ENCODE data around the gene SYNPO2.
"Not testable (repeated sequence)": the region's sequence is repeated elsewhere in the genome, so short reads cannot be mapped to it uniquely, and the experiment has no call there.

Gene SYNPO2

GRCh38 chr4:119032921-119033685, 144.4 kb downstream of the SYNPO2 start:
- DNase-seq (ENCODE audit: low read depth): no peak

GRCh38 chr4:119034276-119035008, 145.8 kb downstream of the SYNPO2 start:
- peak; percentile 26 for DNase-seq (ENCODE audit: low read depth)

GRCh38 chr4:119035951-119036737, 147.5 kb downstream of the SYNPO2 start:
- DNase-seq (ENCODE audit: low read depth): peak; percentile 34

- DNase-seq (ENCODE audit: low read depth): no peak
Measured at GRCh38 chr4:119037709-119038108, 149.1 kb downstream of the SYNPO2 start.

- DNase-seq (ENCODE audit: low read depth): peak; percentile 33
Measured at GRCh38 chr4:119038116-119038841, 149.6 kb downstream of the SYNPO2 start.

GRCh38 chr4:119039160-119039559, 150.5 kb downstream of the SYNPO2 start:
- DNase-seq (ENCODE audit: low read depth): no peak

- no peak for DNase-seq (ENCODE audit: low read depth)
Measured at GRCh38 chr4:119039779-119040178, 151.1 kb downstream of the SYNPO2 start.

- no peak for DNase-seq (ENCODE audit: low read depth)
Measured at GRCh38 chr4:119040261-119040660, 151.6 kb downstream of the SYNPO2 start.

- DNase-seq (ENCODE audit: low read depth): peak; percentile 81
Measured at GRCh38 chr4:119040694-119041185, 152.1 kb downstream of the SYNPO2 start.

- DNase-seq (ENCODE audit: low read depth): no peak
Measured at GRCh38 chr4:119041396-119041795, 152.7 kb downstream of the SYNPO2 start.

GRCh38 chr4:119041951-119042560, 153.4 kb downstream of the SYNPO2 start:
- DNase-seq (ENCODE audit: low read depth): peak; percentile 77

GRCh38 chr4:119046263-119046662, 157.6 kb downstream of the SYNPO2 start:
- no peak for DNase-seq (ENCODE audit: low read depth)

GRCh38 chr4:119047059-119047458, 158.4 kb downstream of the SYNPO2 start:
- not testable (repeated sequence) for DNase-seq (ENCODE audit: low read depth)

GRCh38 chr4:119048446-119048845, 159.8 kb downstream of the SYNPO2 start:
- no peak for DNase-seq (ENCODE audit: low read depth)

- DNase-seq (ENCODE audit: low read depth): no peak
Measured at GRCh38 chr4:119049342-119049741, 160.7 kb downstream of the SYNPO2 start.

- DNase-seq (ENCODE audit: low read depth): no peak
Measured at GRCh38 chr4:119050527-119051090, 162.0 kb downstream of the SYNPO2 start.

- DNase-seq (ENCODE audit: low read depth): no peak
Measured at GRCh38 chr4:119053245-119053644, 164.6 kb downstream of the SYNPO2 start.

GRCh38 chr4:119053997-119054396, 165.3 kb downstream of the SYNPO2 start:
- DNase-seq (ENCODE audit: low read depth): no peak

- DNase-seq (ENCODE audit: low read depth): no peak
Measured at GRCh38 chr4:119057417-119057816, 168.8 kb downstream of the SYNPO2 start.

- DNase-seq (ENCODE audit: low read depth): no peak
Measured at GRCh38 chr4:119059221-119059620, 170.6 kb downstream of the SYNPO2 start.

- not testable (repeated sequence) for DNase-seq (ENCODE audit: low read depth)
Measured at GRCh38 chr4:119067125-119067524, 178.5 kb downstream of the SYNPO2 start.
